H1 (cell line): Measurements from ENCODE around the gene CLIP3.

Experiments used
- CBX5 ChIP-seq: fragments of 300-800, 300-1000 bp; sonication (generic); IDR thresholded peaks from 2 replicates; pipeline ENCODE4 v1.7.1; 2016; ENCODE audit warnings: antibody characterized with exemption, low read length, low read depth
- CHD1 ChIP-seq: IDR thresholded peaks from 2 replicates; pipeline ENCODE4 v1.6.1; 2012; ENCODE audit warnings: low read depth, low read length, improper control_type of control experiment
- CTCF ChIP-seq, 3 experiments: IDR thresholded peaks; 1 replicate in 2 of 3; 2 replicates in 1 of 3; pipeline versions ENCODE4 v1.5.1 to v1.6.1; 2011; ENCODE audit warnings: low read length in 3 of 3, mild to moderate bottlenecking in 3 of 3, inconsistent platforms in 2 of 3, low read depth in 1 of 3, moderate library complexity in 1 of 3; ENCODE audit not compliant: insufficient read depth in 1 of 3; ENCODE audit errors: control extremely low read depth in 1 of 3
- EGR1 ChIP-seq: IDR thresholded peaks from 2 replicates; pipeline ENCODE4 v1.6.1; 2011; ENCODE audit warnings: low read depth, low read length, borderline replicate concordance
- HDAC6 ChIP-seq: IDR thresholded peaks from one replicate; pipeline ENCODE4 v1.7.1; 2012; ENCODE audit warnings: low read depth, mild to moderate bottlenecking, inconsistent platforms, low read length, moderate library complexity
- JUND ChIP-seq: IDR thresholded peaks from 2 replicates; pipeline ENCODE4 v1.6.1; 2011; ENCODE audit warnings: mild to moderate bottlenecking, improper control_type of control experiment, low read length
- MAX ChIP-seq: IDR thresholded peaks from 2 replicates; pipeline ENCODE4 v1.6.1; 2012; ENCODE audit warnings: inconsistent platforms
- NRF1 ChIP-seq: IDR thresholded peaks from 2 replicates; pipeline ENCODE4 v1.6.1; 2011; ENCODE audit warnings: mild to moderate bottlenecking, low read depth, low read length, improper control_type of control experiment
- POLR2A ChIP-seq, 2 experiments: IDR thresholded peaks; 1 replicate in 1 of 2; 2 replicates in 1 of 2; pipeline ENCODE4 v1.6.1; 2011; ENCODE audit warnings: low read depth in 2 of 2, low read length in 2 of 2, mild to moderate bottlenecking in 2 of 2; ENCODE audit errors: control extremely low read depth in 1 of 2
- POLR2AphosphoS5 ChIP-seq: IDR thresholded peaks from 2 replicates; pipeline ENCODE4 v1.6.1; 2011; ENCODE audit warnings: low read depth, low read length
- RBBP5 ChIP-seq: IDR thresholded peaks from 2 replicates; pipeline ENCODE4 v1.7.1; 2012; ENCODE audit warnings: low read depth, mild to moderate bottlenecking, inconsistent platforms, low read length, moderate library complexity, borderline replicate concordance

GRCh38 chr19:36027696-36028095, 5.0 kb downstream of the CLIP3 start:
- TF ChIP-seq POLR2A (IDR thresholded peaks at IDR 0.05; ENCODE audit: control extremely low read depth in 1 of 2, low read depth in 2 of 2, low read length in 2 of 2) = no peak
- no peak for TF ChIP-seq CTCF (IDR thresholded peaks at IDR 0.05; ENCODE audit: control extremely low read depth in 1 of 3, insufficient read depth in 1 of 3, low read depth in 1 of 3, low read length in 3 of 3)
- TF ChIP-seq EGR1 = no peak
- no peak for TF ChIP-seq RBBP5
- TF ChIP-seq CHD1 = no peak
- no peak for TF ChIP-seq JUND
- TF ChIP-seq MAX = no peak
- TF ChIP-seq HDAC6 = no peak
- no peak for TF ChIP-seq CBX5
- TF ChIP-seq POLR2AphosphoS5 = no peak
- no peak for TF ChIP-seq NRF1
